ENCODE data around the gene PRKRA. TPM values are rescaled to one million over a fixed set of nuclear protein-coding genes. Genes with fewer than 3 reads are reported as not detected.
"Not testable (repeated sequence)": the region's sequence is repeated elsewhere in the genome, so short reads cannot be mapped to it uniquely, and the experiment has no call there.

Gene PRKRA
- total and polyA plus RNA-seq, 9 of the 15 experiments (the other 6 are each of a cell fraction or from before 2014, with no cell fraction given): 14.1 to 78.1 (median 52.3) TPM

- TF ChIP-seq, protein P1, sequence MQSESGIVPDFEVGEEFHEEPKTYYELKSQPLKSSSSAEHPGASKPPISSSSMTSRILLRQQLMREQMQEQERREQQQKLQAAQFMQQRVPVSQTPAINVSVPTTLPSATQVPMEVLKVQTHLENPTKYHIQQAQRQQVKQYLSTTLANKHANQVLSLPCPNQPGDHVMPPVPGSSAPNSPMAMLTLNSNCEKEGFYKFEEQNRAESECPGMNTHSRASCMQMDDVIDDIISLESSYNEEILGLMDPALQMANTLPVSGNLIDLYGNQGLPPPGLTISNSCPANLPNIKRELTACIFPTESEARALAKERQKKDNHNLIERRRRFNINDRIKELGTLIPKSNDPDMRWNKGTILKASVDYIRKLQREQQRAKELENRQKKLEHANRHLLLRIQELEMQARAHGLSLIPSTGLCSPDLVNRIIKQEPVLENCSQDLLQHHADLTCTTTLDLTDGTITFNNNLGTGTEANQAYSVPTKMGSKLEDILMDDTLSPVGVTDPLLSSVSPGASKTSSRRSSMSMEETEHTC (IDR thresholded peaks at IDR 0.05): peak; percentile 34; the same call in 1 of the 2 replicates
- TF ChIP-seq GATAD2B (IDR thresholded peaks at IDR 0.05; ENCODE audit: borderline replicate concordance) (no peak), PTTG1 (tag; IDR thresholded peaks at IDR 0.05; ENCODE audit: low read depth) (no peak), ARID1B (IDR thresholded peaks at IDR 0.05) (peak; percentile 59), CBFA2T3 (IDR thresholded peaks at IDR 0.05) (peak; percentile 66), HSF4 (CRISPR knock-in tag; IDR thresholded peaks at IDR 0.05; ENCODE audit: borderline replicate concordance) (no peak), YBX1 (IDR thresholded peaks at IDR 0.05) (no peak)
Observed at GRCh38 chr2:178473373-178473772, 22.4 kb upstream of the PRKRA start (continued).

DNA sequence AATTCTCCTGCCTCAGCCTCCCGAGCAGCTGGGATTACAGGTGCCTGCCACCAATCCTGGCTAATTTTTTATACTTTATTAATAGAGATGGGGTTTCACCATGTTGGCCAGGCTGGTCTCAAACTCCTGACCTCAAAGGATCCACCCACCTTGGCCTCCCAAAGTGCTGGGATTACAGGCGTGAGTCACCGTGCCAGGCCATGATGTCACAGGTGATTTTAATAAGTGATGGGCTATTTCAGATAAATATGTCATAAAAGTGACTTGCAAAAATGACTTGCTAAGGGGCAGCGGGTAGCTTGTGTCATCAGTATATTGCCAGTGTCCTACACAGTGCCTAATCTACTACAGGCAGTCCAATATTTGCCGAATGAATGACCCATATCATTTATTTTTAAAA is 20.3 kb upstream of the PRKRA start:
- H3K9me3 ChIP-seq (replicated peaks; ENCODE audit: control insufficient read depth, insufficient read depth, low read depth, low read length); H3K9me1 ChIP-seq (ENCODE audit: control insufficient read depth, insufficient read depth, low read length); H3K27me3 ChIP-seq (ENCODE audit: control insufficient read depth in 2 of 2, insufficient read depth in 2 of 2, low read length in 2 of 2); ATAC-seq; H3K4me2 ChIP-seq (ENCODE audit: insufficient read depth, low read length); H3K9ac ChIP-seq (ENCODE audit: insufficient read depth in 1 of 2, low read depth in 2 of 2, low read length in 2 of 2); H3K4me1 ChIP-seq (replicated peaks in 1 of 2; ENCODE audit: control insufficient read depth in 2 of 2, insufficient read depth in 2 of 2, low read length in 2 of 2); DNase-seq (ENCODE audit: extremely low read depth in 1 of 4, low spot score in 3 of 4); POLR2A ChIA-PET; BruUV-seq (replicated peaks); FAIRE-seq; in situ Hi-C loops (cut with MboI); H3K27ac ChIP-seq (ENCODE audit: extremely low read depth, low read depth, low read length); H4K20me1 ChIP-seq (replicated peaks; ENCODE audit: control insufficient read depth, insufficient read depth, low read length); H3K36me3 ChIP-seq (ENCODE audit: control insufficient read depth, insufficient read depth, low read length); H2AFZ ChIP-seq (ENCODE audit: low read depth, low read length); H3K4me3 ChIP-seq; H3K79me2 ChIP-seq (ENCODE audit: control insufficient read depth, insufficient read depth, low read length); TF ChIP-seq ATF1, CREB1 (CRISPR knock-in tag; IDR thresholded peaks at IDR 0.05): not testable (repeated sequence)
- TF ChIP-seq C11orf30 (IDR thresholded peaks at IDR 0.05; ENCODE audit: low read depth) (peak; percentile 36; the same call in 1 of the 2 replicates), CREM (IDR thresholded peaks at IDR 0.05; ENCODE audit: low read depth) (0 out of 2 replicates have a peak, but pooled peaks have one; percentile 27), ATF1 (tag; IDR thresholded peaks at IDR 0.05) (0 out of 2 replicates have a peak, but pooled peaks have one; percentile 26), CREB1 (IDR thresholded peaks at IDR 0.05) (0 out of 2 replicates have a peak, but pooled peaks have one; percentile 32), MAFG (tag; conservative IDR thresholded peaks at IDR 0.05) (peak; percentile 37; the same call in 1 of the 2 replicates), NFE2 (IDR thresholded peaks at IDR 0.05; ENCODE audit: low read depth) (peak; percentile 42; the same call in 1 of the 2 replicates), ZNF316 (IDR thresholded peaks at IDR 0.05) (0 out of 2 replicates have a peak, but pooled peaks have one; percentile 13)
- TF ChIP-seq, protein P2, sequence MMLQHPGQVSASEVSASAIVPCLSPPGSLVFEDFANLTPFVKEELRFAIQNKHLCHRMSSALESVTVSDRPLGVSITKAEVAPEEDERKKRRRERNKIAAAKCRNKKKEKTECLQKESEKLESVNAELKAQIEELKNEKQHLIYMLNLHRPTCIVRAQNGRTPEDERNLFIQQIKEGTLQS (IDR thresholded peaks at IDR 0.05): peak; percentile 76
- TF ChIP-seq, protein P2 (CRISPR knock-in tag; conservative IDR thresholded peaks at IDR 0.05): not testable (repeated sequence)
- intact Hi-C loops (cut with micrococcal nuclease): loop anchor here (10.0 kb wide), 2 partner anchors 293 to 1533 kb away; partner anchors contain the start of gene CWC22
- 66% methylated on average over 5 of the region's 5 CpGs for WGBS (ENCODE audit: insufficient coverage, low coverage, missing lambda C conversion rate)
- CTCF ChIA-PET (ENCODE audit: low intra/inter-chr PET ratio): interaction anchor here (0.6 kb wide), 1 partner anchor 70 kb away, joined by 4 read pairs; no protein-coding TSS in a partner anchor

Data from K562 (cell line).